Stimulated activated CD8-positive, alpha-beta memory T cell treated with anti-CD3 and anti-CD28 coated beads, Interleukin-15, amount 100 ng/mL, for 4 hours (primary cell): Measurements from ENCODE around the gene AGXT.

ENCODE experiments used
- DNase-seq, 2 donors: peaks; one replicate each; pipeline ENCODE4 v3.0.0-alpha.2; 2020; ENCODE audit warnings: low read depth in 2 of 2

AGXT gene

DNA sequence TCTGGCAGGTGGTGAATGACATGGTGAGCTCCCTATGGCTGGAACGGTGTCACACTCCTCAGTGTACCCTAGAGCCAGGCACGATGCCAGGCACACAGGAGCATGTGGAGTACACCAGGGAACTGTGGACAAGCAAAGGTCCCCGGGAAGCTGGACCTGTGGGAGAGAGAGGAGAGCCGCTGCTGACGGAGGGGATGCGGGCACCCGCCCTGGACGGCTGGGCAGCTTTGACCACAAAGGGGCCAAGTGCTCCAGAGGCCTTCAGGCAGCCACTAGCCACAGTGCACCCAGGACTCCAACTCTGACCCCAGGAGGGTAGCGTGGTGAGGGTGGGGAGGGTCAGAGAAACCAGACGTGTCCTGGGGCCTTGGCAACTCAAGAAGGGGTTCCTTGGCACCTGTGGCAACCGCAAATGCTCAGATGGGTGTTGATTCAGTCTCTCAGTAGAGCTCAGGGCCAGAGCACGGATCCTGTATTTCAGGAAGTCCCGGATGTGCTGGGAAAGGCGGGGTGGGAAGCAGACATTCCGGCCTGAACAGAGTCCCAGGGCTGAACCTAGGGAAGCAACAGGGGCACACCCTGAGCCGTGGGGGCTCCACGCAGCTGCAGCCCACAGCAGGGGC is 29.6 kb downstream of the AGXT start:
- DNase-seq = no peak

DNA sequence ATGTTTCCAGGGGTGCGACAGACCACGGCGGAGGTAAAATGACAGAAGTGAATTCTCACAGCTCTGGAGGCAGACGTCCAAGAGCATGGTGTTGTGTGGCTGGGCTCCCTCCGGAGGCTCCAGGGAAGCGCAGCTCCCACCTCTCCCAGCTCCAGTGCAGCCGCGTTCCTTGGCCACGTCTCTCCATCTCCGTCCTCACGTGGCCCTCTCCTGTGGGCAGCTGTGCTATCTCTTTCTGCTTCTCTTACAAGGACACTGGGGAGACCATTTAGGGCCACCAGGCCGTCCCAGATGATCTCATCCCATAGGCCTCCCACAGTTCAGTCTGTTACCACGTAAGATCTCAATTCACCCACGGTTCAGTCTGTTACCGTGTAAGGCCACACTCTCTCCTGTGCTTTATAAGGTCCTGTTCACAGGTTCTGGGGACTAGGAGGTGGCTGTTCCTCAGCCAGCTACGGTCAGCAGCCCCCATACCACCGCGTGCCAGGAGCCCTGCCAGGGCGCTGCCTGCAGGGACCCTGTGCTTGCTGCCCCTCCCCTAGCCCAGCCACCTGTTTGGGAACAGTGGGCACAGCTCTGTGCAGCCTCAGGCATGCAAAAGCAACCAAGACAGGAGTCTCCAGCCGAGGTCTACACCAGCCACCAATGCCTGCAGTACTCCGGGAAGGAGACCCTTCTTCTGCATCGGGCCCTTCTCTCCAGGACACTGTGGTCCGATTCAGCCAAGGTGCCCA is 30.3 kb downstream of the AGXT start:
- no peak for DNase-seq

GRCh38 chr2:240899468-240899865 is 30.8 kb downstream of the AGXT start:
- DNase-seq = no peak

- DNase-seq = no peak
Measured at GRCh38 chr2:240900141-240900860, 31.7 kb downstream of the AGXT start.

GRCh38 chr2:240901986-240902614 is 33.5 kb downstream of the AGXT start:
- no peak for DNase-seq

GRCh38 chr2:240902615-240903041 is 34.0 kb downstream of the AGXT start:
- no peak for DNase-seq

GRCh38 chr2:240903191-240904060 is 34.8 kb downstream of the AGXT start:
- DNase-seq = no peak

GRCh38 chr2:240904216-240905175 is 35.9 kb downstream of the AGXT start:
- DNase-seq = no peak

DNA sequence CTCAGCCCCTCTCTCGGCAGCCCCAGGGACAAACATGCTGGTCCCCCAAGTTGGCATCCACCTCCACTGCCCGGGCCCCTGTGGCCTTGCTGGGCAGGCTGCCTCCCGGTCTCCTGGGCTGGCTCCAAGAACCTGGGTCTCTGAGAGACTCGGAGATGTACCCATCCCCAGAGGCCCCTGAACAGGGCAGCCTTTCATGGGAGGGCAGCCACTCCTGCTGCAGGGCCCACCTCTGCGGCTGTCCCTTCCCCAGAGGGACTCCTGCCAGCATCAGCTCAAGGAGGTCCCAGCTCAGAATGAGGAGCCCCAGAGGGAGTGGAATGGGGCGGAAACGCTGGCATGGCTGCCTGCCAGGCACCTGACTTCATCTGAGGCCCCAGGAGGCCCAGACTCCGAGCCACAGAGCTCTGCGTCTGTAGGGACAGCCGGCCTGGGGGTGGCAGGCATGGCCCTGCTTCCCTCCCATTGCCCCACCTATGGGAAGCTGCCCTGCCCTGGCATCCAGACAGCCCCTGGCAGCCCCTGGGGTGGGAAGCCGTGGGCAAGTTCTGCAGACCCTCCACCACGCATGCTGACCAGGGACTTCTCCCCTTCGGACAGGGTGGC is 36.7 kb downstream of the AGXT start:
- DNase-seq = no peak

DNA sequence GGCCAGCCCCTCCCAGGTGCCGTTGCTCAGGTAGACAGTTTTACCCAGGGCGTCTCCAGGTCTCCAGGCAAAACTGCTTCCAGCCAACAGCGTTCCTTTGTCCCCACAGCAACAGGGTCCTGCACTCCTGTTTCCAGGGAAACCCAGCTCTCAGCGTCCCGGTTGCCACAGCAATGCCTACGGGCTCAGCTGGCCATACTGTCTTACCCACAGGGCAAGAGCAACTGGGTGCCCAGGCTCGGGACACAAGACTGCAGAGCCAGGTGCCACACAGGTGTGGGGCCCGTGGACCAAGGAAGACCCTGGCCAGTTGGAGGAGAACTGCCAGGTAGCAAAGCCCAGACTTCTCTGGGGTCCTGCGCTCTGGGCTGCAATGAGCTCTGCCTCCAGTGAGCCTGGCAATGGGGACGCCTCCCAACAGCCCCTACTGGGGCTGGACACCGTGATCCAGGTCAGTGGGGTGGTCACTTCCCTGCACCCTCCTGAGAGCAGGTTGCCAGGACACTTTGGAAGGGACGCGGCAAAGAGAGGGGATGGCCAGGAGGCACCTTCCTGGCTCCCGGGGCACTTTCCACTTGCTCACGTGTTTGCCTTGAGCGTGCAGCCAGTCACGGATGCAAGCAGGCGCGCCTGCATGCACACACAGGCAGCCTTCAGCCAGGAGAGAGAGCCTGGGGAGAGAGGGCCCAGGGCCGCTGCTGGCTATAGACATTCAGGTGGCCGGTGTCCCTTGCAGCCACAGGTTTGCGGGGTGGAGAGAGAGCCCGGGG is 37.7 kb downstream of the AGXT start, which contains the start of gene CROCC2:
CROCC2 (plus strand) TSS at position 196 of the 770 bp plus-strand sequence; CDS start at position 374, 178 bp downstream.
- DNase-seq = no peak

DNA sequence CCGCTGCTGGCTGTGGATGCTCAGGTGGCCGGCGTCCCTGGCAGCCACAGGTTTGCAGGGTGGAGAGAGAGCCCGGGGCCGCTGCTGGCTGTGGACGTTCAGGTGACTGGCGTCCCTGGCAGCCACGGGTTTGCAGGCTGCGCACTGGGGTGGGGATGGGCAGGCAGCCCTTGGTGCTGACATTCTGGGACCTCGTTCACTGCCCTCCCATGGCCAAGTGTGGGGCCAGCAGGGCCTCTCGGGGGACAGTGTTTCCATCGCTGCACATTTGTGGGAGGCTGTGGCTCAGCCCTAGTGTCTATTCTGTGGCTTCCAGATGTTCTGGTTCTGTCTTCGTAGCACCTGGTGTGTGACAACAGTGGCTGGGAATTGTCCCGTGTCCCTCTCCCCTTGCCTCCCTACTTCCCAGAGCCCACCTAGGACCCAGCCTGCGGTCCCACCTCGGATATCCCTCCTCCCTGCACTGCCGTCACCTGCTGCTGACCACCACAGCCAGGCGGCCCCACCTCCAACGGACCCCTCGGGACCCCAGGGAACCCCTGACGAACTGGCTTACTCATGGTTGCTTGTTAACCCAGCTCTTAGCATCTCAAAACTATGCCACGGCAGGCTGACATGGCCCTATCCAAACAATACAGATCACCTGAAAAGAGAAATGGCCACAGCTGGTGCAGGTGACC is 38.4 kb downstream of the AGXT start:
- DNase-seq = no peak

GRCh38 chr2:240909216-240909974 is 40.8 kb downstream of the AGXT start:
- DNase-seq = no peak

DNA sequence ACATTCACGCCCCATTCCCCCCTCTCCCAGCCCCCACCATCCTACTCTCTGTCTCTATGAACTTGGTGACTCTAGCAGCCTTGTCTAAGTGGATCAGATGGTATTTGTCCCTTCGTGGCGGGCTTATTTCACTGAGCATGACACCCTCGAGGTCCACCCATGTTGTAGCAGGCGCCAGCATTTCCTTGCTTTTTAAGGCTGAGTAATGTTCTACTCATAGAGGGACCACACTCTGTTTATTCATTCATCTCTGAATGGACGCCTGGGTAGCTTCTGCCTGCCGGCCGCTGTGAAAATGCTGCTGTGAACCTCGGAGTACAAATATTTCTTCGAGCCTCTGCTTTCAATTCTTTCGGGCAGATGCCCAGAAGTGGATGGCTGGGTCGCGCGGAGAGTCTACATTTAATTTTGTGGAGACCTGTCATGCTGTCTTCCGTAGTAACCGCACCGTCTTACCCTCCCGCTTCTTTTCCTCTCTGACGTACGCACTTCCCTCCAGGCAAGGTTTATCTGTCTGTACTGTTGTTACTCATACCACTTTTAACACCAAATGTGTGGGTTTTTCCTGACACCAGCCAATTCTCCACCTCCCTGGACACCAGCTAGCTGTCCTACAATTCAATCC is 43.1 kb downstream of the AGXT start:
- no peak for DNase-seq

DNA sequence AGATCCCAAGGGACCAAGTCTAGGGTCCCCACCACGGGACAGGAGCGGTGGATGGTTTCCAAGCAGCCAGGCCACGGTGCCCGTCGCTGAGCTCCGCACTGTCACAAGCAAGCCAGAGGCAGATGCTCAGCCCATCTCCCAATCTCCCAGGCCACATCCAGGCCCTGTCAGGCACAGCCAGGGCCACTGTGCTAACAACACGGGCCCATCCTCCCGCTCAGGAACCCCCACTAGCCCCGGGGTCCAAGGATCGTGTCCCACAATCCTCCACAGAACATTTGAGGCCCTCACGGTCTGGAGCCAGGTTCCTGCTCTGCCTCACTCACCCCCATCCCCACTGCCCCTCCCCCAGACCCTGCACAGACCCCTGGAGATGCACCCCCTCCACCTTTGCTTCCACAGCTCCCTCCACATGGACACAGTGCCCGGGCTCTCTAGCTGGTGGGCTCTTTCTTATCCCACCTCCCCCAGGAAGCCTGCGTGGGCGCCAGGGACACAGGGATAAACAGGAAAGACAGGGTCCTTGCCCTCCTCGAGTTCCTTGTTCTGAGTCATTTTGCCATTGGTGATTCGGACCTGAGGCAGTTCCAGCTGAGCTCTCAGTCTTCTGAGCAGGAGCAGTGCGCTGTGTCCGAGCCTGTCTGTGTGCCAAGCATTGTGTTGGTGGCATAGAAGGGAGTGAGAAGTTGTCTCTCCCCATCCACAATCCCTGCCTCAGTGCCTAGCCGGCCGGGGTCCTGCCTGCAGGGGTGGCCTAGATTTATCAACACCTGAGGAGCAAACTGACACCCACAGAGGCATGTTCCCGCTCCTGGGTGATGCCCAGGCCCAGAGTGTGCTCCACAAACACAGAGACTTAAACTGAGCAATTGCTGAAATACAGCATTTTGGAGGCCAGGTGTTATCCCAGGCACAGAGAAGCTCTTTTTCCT is 44.5 kb downstream of the AGXT start:
- no peak for DNase-seq

DNA sequence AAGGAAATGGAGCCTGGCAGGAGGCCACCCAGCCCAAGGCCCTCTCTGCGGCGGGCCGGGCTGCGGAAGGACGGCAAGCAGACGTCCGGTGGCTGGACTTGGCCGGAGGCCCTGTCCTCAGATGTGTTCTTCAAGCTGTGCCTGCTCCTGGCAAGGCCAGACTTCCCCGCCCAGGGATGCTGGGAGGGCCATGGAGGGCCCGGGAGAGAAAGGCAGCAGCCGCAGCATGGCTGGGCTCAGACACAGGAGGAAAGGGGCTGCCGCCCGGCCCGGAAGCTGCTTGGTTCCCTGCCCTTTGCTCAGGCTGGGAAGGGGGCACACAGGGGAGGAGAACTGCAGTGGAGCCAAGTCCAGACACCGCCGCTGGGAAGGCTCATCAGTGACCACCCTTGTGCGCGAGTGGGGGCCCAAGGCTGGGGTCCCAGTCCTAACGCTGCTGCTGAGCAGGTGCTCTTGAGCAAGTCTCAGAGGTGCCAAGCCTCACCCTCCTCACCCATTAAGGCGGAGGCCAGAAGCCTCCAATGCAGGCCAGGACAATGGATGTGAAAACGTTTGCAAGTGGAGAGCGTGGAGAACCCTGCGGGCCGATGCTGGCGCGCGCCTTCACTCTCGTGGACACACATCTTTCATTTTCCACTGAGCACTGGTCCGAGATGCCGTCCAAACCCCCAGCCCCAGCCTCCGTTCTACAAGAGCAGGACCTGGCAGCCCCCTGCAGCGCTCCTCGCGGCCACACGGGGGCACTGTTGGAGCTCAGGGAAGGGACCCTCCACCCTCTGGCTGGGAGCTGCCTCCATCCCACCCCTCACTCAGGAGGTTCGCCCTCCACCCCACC is 45.4 kb downstream of the AGXT start:
- DNase-seq = peak; percentile 10 to 18
